Hematopoietic multipotent progenitor cell treated with erythropoietin and hydrocortisone succinate and interleukin-3 and kit ligand, for 17 days (in vitro differentiated cells): ENCODE results near the gene SAPCD2.
"Not testable (repeated sequence)": the region's sequence is repeated elsewhere in the genome, so short reads cannot be mapped to it uniquely, and the experiment has no call there.

Experiments
- DNase-seq: peaks from one replicate; pipeline ENCODE4 v3.0.0-alpha.2; 2015; ENCODE audit warnings: low spot score

The SAPCD2 gene, protein sequence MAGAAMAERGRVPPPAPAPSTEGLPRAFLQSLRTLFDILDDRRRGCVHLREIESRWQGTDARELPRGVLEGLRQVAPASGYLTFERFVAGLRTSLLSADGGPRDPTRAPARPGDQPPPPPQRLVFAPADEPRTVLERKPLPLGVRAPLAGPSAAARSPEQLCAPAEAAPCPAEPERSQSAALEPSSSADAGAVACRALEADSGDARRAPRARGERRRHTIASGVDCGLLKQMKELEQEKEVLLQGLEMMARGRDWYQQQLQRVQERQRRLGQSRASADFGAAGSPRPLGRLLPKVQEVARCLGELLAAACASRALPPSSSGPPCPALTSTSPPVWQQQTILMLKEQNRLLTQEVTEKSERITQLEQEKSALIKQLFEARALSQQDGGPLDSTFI

DNA sequence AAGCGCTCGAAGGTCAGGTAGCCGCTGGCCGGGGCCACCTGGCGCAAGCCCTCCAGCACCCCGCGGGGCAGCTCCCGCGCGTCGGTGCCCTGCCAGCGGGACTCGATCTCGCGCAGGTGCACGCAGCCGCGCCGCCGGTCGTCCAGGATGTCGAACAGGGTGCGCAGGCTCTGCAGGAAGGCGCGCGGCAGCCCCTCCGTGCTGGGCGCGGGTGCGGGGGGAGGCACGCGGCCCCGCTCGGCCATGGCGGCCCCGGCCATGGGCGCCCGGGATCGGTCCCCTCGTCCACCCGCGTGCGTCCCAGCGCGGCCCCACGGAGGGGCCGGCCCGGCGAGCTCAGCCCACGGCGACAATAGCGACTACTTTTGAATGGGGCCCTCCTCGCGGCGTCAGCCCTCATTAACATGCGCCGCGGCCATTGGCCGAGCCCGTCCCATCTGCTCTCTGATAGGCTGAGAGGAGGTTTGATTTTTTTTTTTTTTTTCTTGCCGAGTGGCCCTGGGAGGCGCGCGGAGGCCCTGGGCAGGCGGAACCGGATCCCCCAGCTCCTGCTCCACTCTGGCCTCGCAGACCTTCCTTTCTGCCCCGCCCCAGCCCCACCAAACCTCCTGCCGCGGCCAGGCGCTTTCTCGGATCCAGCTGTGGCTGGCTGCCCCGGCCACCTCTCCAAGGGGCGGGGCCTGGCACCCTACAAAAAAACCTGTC lies at the start of gene SAPCD2:
Gene SAPCD2, minus strand, starts transcription at position 357 of the 705 bp plus-strand sequence. Its CDS starts 97 bp downstream, at position 260.
- peak; percentile 81 for DNase-seq

DNA sequence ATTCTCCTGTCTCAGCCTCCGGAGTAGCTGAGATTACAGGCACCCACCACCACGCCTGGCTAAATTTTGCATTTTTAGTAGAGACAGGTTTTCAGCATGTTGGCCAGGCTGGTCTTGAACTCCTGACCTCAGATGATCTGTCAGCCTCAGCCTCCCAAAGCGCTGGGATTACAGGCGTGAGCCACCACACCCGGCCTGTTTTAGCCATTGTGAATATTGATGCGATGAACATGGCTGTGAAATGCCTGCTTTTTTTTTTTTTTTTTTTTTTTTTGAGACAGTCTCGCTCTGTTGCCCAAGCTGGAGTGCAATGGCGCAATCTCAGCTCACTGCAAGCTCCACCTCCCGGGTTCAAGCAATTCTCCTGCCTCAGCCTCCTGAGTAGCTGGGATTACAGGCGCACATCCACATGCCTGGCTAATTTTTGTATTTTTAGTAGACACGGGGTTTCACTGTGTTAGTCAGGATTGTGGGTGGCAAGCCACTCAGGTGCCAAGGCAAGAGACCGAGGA lies 47.8 kb upstream of the SAPCD2 start:
- not testable (repeated sequence) for DNase-seq

DNA sequence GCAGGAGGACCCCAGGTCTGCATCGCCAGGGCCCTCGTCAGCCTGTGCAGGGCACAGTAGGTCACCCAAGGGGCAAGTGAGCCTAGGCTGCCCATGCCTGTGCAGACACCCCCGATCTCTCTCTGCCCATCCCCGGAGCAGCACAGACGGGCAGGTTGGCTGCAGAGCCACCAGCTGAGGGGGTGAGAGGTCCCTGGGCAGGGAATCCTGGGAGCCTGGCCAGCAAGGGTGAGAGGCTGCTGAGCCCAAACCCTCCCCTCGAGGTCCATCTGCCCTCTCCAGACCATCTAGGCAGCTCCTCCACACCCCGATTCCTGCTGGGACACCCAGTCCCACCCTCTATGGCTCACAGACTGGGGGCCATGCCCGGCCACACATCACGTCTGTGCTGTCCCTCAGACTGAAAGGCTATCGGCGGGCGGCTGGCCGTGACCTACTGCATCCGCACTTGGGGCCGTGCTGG lies 46.9 kb upstream of the SAPCD2 start:
- DNase-seq, result no peak

DNA sequence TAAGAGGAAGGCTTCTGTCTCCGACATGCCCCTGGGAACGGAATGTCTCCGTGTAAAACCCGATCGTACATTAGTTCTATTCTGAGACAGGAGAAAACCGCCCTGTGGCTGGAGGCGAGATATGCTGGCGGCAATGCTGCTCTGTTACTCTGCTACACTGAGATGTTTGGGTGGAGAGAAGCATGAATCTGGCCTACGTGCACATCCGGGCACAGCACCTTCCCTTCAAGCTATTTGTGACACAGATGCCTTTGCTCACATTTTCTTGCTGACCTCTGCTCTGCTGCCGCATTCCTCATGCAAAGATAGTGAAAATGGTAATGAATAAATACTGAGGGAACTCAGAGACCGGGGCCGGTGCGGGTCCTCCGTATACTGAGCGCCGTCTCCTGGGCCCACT lies 46.4 kb upstream of the SAPCD2 start:
- DNase-seq, result no peak

DNA sequence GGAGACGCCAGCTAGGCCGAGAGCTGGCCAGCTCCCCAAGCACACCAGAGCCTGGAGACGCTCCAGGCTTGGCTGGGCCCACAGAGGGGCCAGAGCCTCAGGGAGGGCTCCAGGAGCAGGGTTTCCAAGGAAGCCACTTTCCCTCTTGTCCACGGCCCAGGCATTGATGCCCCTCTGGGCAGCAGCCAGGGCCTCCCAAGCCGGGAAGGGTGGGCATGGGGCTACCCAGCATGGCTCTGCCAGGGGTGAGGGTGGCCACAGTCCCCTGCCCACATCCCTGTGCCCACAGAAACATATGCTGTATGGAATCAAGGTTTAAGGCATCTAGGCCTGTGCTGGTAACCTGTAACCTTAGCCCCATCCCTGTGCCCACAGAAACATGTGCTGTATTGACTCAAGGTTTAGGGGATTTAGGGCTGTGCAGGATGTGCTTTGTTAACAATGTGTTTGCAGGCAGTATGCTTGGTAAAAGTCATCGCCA lies 45.7 kb upstream of the SAPCD2 start:
- no peak for DNase-seq

DNA sequence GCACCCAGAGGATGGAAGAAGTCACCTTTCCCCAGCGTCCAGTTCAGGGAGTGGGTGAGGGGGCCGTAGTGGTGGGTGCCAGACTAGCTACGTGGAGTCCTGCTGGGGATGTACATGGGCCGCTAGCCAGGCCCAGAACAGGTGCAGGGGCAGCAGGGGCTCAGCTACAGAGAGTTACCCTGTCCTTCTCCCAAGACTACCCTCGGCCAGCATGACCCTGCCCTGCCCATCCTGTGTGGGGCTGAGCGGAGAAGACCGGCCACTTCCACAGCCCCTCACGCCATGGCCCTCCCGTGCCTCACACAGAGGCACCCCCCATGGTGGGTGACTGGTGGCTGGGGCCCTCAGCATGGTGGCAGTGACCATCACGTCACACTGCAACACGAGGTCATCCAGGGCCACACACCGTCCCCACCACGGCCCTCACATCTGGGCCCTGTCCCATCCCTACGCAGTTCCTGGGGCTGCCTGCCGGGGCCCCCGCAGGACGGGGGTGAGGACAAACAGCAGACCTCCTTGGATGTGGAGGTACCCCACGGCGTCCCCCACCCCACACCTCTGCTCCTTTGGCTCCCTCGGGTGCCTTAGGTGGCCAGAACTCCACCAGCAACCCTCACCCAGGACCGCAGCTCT lies 45.2 kb upstream of the SAPCD2 start:
- DNase-seq, result no peak

DNA sequence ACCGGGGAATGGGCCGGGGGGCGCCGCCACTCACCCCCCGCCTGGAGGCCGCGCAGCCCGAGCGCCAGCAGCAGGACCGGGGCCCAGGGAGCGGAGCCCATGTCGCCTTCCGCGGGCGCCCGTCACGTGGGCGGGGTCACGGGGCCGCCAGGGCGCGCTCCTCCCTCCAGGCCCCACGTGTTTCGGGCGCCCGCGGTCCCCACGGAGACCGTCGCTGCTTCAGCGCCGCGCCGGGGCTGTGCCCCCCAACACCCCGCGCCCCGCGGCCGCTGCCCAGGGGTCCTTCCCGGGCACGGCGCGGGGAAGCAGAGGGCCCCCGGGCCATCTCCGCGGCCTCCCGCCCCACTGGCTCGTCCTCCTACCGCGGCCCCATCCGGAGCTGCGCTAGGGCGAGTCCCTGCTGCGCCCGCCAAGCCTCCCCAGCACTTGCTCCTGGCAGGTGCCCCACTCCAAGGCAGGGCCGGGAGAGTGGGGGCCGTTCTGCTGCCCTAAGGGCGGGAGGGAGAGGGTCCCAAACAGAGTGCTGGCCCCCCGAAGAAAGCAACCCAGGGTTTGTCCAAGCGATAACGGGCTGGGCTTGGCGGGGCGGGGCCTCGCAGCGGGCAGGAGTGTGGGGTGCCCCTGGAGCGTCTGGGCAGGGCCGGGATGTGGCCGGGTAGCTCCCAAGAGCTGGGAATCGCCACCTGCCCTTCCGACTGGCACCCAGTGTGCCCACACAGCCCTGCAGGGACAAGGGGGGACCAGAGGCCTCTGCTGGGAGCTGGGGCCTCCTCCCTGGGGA lies 44.4 kb upstream of the SAPCD2 start, which contains the start of gene DPP7:
Gene DPP7, minus strand, starts transcription at position 121 of the 781 bp plus-strand sequence. Its CDS starts 20 bp downstream, at position 101.
- DNase-seq, result peak; percentile 69

DNA sequence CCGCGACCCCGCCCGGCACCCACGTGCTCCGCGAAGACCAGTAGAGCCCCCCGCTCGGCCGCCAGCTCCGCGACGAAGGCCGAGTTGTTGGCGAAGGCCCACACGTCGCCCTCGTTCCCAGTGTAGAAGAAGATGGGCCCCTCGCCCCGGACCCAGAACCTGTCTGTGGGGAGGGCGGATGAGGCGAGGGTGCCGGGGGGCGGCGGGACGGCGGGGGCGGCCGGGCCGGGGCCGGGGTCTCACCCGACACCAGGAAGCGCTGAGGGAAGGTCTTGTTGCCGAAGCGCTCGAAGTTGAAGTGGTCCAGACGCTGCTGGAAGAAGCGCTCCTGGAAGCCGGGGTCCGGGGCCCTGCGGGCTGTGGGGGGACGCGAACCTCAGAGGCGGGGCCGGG lies 43.9 kb upstream of the SAPCD2 start:
- peak; percentile 19 for DNase-seq

DNA sequence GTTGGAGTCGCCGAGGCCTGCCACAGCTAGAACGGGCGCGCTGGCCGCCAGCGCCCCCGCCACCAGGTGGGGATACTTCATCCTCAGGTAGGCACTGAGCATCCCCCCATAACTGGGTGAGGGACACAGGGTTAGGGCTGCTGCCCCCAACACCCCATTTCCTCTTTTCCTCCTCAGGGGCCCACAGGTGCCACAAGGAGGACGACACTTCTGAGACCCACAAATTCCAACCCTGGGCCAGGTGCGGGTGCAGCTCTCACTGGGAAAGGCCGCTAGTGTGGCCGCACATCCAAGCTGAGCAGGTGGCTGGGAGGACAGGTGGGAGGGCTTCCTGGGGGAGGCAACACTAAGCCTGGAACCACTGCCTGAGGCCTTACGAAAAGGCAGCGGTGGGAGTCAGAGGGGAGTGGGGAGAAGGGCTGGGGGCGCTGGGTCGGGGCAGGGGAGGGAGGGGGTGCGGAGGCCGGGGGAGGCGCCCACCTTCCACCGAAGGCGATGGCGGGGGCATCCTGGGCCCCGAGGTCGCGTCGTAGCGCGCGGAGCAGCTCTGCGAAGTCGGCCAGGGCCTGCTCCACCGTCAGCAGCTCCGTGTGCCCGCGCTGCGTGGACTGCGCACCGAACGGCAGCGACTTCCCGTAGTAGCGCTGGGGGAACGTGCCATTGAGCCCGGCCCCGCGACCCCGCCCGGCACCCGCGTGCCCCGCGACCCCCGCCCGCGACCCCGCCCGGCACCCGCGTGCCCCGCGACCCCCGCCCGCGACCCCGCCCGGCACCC lies 43.2 kb upstream of the SAPCD2 start:
- no peak for DNase-seq

DNA sequence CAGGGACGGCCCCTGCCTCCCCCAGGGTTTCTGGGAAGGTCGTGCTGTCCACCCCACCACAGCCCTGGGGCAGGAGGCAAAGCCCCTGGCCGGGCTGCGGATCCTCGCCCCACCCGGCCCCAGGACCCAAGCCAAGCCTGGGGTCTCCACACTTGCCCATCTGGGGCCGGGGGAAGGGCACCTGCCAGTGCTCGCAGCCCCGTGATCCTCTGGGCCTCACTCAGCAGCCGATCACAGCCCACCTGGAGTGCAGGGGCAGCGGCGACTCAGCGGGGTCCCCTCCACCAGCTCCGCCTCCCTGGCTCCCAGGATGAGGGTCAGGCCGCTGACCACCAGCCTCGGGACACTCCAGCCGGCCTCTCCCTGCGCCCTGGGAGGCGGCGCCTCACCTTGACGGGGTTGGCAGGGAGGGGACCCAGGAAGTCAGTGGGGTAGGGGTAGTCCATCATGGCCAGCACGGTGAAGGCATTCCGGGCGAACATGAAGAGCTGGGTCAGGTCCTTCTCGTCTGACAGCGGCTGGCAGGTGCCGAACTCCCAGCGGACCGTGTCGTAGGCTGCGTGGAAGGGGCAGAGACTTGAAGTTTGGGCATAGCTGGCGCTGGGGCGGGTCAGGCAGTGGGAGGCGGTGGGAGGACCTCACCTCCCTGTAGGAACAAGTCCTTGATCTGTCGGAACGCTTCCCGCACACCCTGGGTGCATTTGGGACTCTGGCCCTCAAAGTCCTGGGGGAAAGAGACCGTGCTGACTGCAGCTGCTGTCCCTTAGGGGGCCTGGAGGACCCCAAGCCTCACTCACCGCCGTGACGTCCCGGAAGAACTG lies 42.4 kb upstream of the SAPCD2 start:
- no peak for DNase-seq

DNA sequence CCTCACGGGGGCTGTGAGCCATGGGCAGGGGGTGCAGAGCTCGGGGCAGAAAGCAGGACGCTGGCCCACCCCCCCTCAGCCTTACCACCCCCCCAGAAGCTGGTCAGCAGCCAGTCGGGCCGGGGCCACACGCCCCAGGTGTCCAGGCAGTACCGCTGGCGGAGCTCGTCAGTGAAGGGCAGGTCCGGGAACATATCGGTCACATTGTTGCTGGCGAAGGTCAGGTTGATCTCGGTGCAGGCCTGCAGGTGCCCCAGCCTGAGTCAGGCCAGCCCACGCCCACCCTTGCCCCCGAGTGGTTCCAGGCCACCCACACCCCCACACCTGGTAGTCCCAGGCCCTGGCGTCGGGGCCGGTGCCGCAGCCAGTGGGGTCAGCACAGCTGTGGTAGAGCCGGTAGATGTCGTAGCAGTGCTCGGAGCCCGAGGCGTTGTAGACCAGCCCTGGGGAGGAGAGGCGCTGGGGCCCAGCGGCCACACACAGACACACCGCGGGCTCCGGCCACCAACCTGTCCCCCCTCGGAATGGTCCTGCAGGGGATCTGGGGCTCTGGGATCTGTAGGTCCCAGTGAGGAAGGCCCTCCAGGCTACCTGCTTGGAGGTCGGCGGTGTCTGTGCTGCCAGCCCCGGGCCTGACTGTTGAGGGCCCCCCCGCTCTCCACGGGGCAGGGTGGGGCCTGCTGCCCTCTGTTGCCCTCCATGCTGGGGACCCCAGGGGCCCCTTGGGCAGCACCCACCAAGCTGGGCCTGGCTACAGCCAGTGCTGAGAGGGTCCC lies 41.6 kb upstream of the SAPCD2 start:
- DNase-seq, result no peak

DNA sequence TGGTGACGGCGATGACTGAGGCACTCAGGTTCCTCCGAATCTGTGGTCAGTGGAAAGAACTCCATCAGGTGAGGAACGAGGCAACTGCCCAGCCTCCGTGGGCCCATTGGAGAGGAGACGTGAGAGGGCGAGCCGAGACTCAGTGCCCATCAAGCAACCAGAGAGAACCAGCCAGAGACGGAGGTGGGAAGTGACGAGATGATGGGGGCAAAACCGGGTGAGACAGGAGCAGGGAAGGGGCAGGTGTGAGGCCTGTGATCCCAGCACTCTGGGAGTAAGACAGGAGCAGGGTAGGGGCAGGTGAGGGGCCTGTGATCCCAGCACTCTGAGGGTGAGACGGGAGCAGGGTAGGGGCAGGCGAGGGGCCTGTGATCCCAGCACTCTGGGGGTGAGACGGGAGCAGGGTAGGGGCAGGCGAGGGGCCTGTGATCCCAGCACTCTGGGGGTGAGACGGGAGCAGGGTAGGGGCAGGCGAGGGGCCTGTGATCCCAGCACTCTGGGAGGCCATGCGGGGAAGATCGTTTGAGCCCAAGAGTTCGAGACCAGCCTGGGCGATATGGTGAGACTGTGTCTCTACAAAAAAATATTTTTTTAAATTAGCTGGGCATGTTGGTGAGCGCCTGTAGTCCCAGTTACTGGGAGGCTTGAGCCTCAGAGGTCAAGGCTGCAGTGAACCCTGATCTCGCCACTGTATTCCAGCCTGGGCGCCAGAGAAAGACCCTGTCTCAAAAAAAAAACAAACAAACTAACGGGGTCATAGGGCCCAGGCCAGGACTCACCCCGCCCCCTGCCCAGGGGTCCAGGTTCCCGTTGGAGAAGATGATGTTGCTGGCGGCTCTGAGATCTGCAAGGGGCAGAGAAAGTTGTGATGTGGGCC lies 40.8 kb upstream of the SAPCD2 start:
- no peak for DNase-seq

DNA sequence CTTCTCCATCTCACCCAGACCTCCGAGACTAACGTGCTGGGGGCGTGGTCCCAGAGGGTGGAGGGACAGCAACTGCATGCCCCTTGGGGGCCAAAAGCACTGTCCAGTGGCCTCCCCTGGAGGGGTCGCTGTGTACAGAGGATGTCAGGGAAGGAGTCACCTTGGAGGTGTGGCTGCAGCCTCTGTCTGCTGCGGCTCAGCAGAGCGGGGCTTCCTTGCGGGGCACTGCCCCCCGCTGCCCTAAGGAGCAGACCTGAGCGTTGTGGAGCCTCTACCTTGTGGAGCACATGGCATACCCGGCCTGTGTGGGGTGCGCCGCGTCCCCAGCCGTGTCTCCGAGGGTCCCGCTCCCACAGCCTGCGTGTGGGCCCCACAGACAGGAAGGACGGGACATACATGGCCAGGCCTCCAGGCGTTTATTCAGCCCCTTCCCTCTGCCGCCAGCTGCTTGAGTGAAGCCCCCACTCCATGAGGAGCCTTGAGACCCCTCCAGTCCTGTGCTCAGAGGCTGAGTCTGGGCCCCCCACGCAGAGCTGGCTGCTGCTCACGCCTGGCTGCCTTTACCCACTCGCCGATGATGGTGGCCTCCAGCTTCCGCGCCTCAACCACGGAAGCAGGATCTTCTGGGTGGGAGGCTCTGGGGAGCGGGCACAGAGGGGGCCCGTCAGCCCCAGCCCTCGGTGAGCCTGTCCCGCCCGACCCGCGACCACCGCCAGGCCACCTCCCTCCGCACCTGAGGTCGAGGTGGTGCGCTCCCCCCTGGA lies 40.0 kb upstream of the SAPCD2 start:
- no peak for DNase-seq

DNA sequence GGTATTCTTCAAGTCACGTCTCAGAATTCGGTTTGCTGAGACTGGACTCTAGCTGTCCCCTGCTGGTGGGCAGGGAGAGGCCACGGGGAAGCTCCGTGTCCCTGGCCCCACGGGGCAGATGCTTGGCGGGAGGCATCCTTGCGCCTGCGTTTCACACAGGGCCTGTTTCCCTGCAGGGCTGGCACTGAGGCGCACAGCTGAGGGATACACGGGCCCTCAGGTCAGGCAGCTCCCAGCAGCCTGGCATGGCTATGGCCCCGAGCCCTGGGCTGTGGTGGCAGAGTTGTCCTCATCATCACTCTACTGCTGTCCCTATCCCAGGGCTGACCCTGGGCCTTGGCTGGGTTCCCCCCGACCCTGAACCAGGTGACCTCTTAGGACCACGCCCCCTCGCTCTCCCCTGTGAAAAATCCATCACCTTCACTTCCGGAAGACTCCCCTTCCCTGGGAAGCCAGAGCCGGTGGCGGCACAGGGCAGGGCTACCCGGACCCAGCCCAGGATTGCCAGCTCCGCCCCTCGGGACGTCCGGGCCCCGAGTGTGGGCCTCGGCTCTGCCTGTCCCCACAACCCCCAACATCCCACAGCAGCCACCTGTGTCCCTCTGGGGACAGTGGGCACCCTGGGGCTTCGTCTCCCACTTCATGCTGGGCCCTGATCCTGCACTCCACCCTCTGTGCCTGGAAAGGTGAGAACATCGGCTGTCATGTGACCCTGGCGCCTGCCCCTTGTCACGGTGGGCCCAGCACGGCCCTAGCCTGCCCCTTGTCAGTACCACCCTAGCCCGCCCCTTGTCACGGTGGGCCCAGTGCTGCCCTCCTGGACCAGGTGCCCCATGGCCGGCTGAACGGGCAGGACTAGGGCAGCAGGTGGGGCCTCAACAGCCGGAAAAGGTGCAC lies 39.1 kb upstream of the SAPCD2 start:
- DNase-seq, result no peak

DNA sequence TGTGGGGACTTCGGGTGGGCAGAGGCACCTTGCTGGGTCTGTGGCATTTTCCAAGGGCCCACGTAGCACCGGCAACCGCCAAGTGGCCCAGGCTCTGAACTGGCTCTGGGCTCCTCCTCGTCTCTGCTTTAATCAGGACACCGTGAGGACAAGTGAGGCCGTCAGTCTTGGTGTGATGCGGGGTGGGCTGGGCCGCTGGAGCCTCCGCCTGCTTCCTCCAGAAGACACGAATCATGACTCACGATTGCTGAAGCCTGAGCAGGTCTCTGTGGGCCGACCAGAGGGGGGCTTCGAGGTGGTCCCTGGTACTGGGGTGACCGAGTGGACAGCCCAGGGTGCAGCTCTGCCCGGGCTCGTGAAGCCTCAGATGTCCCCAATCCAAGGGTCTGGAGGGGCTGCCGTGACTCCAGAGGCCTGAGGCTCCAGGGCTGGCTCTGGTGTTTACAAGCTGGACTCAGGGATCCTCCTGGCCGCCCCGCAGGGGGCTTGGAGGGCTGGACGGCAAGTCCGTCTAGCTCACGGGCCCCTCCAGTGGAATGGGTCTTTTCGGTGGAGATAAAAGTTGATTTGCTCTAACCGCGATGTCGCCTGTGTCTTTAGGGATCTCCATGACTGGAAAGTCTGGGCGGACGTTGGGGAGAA lies 38.4 kb upstream of the SAPCD2 start:
- no peak for DNase-seq

DNA sequence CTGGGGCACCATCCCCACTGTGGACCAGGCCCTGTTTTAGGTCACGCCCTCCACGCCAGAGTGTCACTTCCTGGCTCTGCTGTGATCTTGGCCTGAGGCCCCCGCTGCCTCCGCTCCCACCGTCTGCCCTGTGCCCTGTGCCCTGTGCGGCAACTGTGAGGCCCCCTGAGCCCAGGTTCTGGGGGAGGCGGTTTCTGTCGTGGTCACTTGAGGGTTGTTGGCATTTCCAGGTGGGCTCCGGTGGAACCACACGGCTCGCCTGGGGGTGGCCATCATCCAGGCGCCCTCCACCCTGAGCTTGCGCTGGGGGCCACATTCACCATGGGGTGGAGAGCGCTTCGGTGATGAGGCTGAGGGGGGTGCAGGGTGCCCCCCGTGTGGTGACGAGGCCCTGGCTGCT lies 37.6 kb upstream of the SAPCD2 start:
- no peak for DNase-seq
